Amniotic stem cell (primary cell): ENCODE measurements around the gene ZNF503.

Experiments used
- DNase-seq: peaks from one replicate; lab custom pipeline; 2025; lab: John Stamatoyannopoulos, UW

ZNF503 gene

DNA sequence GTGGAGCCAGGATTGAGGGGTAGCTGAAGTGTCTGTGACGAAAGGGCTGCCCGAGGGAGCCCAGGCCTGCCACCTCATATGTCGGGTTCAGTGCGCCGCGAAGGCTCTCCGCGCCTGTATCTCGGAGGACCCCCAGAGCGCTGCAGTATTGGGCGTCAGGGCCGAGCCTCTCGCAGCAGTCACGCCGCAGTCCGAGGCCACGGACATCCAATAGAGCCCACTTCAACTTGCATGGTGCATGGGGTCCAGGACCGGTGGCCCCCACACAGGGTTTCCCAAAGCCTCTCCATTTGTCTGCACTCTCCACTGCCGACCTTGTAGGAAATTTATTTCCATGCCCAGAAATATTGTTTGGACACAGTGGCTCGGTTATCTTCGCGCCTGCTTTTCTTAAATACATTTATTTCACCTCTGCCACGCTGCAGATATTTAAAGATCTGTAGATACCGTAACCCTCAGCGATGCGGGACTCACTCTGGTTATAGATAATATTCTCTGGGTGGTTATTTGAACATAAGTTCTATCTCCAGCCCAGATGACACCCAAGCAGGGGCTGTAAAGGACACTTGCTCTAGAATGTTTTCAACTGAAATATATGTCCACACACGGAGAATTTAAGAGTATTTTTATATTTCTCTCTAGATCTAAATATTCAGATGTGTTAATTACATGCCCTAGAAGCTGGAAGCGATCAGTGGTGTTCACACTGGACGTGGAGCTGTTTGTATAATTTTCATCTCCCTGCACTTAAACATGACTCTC, 5.1 kb upstream of the ZNF503 start:
- DNase-seq: no peak

DNA sequence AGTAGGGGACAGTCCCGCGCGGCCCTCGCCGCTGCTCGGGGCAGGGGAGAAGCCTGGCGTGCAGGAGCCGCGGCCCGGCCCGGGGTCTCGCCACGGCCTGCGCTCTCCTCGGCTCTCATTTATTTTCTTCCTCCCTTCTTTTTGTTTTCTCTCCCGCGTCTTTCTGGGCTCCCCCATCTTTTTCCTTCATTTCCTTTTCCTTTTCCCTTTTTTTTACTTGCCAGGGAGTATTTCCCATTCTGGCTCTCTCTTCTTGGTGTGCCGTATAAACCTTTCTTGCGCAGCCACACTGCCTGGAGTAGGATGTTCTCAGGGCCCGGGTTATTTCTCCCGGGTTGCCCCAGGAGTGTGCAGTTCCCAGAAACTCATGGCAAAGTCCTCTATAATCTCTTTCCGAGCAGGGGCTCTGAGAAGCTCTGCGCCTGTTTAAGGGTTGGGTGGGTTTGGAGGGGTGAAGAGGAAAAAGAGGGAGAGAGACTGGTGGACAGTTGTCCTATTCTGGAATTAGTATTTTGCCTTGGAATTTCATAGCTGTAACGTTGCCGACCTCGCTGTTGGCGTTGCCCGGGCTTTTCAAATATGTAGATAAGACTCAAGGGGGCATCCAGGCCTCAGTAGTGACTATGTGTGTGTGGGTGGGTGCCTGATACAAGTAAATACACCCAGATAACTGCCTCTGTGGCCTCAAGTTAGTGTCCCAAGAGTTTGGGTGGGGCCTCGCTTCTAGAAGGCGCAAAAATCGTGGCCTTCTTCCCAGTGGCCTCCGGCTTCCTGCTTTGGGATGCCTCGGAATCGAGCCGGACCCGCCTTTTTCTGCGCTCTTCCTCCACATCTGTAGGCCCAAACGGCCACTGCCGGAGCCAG, 4.3 kb upstream of the ZNF503 start:
- DNase-seq: no peak

DNA sequence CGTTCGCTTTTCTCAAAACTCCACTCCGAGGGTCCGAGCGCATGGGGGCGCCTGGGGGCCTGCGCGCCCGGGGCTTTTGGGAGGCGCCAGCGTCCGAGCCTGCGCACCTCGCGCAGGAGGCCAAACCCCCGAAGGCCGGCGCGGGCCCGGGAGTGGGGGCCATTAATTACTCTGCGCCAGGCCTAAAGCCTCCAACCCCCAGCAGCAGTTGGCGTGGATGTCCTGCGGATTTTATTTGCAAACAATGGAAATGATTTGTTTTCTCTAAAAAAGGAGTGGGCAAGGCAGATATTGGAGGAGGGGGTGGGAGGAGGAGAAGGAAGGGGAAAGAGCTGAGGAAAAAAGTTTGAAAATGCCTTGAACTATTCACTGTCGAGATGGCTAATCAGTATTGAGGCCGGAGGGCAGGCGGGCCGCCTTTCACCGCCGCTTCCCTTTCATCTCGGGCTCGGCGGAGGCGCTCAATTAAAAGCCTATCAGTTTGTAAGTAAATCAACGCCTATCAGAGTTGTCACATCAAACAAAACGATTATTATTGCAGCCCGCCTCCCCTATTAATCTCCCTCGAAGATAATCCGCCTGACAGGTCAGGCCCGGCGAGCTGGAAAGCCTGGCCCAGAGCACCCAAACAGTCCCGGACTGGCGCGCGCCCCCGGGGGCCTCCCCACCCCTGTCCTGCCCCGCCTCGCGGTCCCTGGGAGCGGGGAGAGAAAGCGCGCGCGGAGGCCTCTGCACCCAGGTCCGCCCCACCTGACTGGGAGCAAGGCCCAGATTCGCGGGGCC, 3.4 kb upstream of the ZNF503 start:
- DNase-seq: no peak

DNA sequence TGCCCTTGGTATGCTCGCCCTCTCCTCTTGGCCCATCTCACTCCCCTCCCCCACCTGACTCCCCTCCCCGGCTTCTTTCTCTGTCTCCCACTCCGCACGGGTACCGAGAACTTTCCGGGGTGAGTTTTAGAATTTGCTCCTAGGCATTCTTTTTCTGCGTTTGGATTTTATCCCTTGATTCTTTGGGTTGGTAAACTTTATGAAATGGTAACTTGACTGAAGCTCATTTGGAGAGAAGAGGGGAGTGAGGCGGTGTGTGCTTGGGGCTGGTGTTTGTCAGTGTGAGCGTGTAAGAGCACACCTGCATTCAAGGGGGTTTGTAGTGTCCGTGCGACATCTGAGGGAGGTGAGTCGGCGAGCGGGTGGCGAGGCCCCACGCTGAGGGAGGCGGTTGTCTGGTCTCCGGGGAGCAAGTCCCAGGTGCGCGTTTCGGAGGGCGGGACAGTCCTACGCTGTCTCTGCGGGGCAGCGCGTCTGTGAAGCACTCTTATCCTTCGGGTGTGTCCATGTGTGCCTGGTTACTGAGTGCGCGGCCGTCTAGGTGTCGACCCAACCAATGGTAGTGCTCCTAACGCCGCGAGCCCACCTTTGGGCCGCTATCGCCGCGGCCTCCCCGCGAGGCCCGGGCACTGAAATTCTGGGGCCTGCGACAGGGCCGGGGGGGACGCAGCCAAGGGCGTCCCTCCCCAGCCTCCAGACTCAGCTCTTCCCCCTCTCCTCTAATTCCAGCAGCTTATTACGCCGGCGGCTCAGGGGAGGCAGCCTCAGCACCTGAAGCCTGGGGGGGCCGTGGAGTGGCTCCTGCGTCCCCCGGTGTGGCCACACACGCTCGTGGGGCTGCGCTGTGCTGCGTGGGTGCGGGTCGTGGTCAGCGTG, 2.6 kb upstream of the ZNF503 start:
- DNase-seq: no peak

DNA sequence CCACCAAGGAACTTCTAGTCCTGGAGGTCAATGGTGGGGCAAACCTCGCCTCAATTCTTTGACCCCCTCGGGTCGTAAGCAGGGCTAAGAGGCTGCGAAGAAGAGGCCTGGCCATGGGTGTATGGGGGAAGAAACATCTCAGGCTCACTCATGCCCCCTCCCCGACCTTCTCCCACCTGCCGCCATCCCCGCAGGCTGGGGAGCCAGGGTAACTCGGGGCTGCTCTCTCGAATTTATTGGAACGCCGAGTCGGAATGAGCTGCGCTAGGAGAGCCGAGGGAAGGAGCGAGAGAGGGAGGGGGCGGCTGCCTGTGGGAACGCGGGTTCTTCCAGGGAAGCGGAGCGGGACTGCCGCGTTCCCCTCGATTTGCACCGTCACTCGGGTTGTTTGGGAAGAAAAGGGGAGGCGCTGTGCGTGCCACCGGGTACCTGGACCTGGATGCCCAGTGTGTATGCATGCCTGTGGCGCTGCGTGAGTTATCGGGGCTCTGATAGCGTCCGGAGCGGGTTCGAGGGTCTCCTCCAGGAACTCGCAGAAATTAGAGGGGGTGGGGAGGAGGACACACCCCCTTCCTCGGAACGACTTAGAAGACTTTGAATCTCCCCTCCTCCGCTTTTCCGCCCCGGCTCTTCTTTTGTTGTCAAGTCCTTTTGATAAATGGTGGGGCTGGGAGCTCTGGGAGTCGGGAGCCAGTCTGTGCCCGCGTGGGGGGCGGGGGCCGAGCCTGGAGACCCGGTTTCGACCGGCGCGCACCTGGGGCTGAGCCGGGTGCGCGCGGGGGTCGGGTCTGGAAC, 1.8 kb upstream of the ZNF503 start:
- peak; percentile 42 for DNase-seq

DNA sequence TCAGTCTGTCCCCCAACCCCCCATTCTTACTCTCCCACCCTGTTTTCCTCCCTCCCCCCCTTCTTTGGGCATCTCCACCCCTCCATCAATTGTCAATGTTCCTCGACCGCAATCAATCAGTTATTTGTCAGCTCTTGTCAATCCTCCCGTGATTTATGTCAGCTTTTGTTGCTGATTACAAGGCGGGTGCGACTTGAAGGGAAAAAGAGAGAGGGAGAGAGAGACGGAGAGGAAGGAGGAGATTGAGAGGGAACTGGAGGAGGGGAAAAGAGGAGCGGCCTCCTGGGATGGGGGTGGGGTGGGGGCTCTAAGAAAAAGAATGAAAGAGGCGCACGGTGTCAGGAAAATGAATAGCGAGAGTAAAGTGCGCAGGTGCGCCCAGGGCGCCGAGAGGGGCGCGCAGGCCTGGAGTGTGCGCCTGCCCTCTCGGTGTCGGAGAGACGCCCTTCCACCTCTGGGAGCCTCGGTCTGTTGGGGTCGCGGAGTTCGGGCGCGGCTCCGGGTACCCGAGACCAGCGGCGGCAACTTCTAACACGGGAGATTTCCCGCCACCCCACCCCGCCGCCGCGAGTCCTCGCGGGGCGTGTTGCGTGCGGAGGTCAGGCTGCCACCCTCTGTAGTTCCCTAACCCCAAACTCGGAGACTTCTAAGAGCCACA, 1.1 kb upstream of the ZNF503 start:
- no peak for DNase-seq

DNA sequence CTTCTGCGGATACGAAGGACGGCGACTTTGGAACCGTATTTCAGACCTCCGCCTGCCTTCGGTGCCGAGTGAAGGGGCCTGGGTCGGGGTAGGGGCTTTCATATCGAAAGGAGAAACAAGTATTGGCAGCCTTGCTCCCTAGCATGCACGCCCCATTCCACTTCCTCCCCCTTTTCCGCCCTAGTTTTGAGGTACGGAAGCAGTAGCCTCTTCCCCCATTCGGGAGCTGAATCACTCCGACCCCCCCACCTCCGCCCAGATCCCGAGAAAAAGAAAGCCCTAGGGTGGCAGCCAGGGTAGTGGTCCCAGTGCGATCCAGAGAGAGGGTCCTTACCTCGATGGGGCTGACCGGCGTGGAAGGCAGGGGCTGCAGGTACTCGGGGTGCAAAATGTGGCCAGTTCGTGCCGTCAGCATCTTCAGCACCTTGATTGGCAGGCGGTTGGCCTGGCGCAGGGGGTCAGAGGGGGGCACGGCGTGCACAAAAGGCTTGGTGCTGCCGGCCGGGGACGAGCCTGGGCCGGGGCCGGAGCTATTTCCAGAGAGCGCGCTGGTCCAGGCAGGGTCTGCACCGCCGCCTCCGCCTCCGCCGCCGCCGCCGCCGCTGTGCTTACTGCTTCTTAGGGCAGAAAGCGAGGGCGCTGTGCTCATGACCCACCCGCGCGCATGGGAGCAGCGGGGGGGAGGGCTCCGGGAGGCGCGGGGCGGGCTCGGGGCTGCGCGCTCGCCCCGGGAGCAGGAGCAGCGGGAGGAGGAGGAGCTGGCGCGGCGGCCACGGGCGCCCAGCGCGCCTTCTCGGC, 594 bp downstream of the ZNF503 start:
- DNase-seq: peak; percentile 49

DNA sequence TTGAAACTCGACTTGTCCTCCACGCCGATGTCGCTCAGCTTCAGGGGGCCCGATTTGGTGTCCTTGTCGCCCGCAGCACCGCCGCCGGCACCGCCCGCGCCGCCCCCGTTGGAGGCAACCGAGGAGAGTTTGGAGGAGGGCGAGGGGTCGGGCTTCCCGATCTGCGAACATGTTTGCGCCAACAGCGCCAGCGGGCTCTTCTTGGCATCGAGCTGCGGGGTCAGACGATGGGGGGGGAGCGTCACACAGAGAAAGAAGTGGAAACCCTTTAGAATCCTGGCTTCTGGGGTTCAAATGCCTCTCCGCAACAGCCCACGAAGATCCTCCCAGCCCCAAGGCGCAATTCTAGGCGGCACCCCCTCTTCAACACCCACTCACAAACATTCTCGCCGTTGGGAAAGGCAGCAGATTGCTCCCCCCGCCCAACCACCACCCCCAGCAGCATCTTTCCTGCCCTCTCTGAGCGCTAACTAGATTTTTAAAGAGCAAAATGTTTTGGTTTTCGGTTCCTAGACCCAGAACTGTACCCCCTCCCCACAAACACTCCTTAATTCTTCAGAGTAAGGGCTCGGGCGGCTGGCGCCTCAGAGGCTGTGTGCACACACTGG, 1.3 kb downstream of the ZNF503 start:
- DNase-seq: no peak

DNA sequence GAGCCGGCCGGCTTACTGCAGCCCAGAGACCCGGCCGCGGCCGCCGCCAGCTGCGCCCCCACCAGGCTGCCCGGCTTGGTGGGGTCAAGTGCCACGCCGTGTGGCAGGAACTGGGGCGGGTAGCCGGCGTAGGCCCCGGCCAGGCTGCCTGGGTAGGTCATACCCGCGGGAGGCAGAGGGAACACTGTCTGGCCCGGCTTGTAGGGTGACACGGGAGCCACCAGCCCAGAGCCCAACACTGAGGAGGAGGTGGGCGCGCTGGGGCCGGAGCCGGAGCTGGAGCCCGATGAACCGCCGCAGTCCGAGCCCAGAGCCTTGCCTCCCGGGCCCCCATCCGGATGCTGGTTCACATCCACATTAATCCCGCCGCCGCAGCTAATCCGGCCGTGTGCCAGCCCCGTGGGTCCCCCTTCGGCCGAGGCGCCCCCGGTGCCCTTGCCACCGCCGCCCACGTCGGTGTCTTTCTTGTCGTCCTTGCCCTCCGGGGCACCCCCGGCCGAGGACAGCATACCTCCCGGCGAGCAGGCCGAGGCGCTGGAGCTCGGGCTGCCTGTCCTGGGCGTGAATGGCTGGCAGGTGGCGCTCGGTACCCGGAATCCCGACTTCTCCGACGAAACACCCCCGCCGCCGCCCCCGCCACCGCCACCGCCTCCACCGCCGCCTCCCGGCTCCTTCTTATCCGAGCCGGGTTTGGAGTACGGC, 2.0 kb downstream of the ZNF503 start:
- no peak for DNase-seq

DNA sequence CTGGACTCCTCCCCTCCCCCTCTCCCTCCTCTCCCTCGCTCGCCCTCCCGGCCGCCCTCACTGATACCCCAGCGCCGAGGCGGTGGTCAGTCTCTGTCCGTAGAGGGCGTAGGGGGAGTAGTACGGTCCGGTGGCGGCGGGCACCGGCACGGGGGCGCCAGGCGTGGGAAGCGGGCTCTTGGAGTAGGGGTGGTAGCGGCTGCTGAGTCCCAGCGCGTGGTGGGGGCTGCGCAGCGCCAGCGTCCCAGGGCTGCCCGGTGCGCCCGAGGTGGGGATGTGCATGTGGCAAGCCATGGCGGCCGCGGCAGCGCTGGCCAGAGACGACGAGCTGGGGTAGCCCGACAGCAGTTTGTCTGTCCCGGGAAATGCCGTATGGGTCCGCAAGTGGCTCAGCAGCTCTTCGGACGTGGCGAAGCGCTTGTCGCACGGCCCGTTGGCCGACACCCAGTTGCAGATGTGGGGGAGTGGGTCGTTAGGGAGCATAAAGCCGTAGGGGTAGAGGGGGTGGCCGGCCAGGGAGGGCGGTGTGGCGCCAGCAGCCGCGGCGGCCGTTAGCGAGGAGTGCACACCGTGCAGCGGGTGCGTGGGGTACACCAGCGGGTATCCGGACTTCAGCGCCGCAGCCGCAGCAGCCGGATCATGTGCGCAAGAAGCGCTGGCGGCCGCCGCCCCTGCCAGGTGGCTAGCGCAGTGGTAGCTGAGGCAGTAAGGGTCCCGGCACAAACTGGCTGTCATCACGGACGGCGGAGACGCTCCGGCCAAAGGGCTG, 2.7 kb downstream of the ZNF503 start:
- DNase-seq: no peak

DNA sequence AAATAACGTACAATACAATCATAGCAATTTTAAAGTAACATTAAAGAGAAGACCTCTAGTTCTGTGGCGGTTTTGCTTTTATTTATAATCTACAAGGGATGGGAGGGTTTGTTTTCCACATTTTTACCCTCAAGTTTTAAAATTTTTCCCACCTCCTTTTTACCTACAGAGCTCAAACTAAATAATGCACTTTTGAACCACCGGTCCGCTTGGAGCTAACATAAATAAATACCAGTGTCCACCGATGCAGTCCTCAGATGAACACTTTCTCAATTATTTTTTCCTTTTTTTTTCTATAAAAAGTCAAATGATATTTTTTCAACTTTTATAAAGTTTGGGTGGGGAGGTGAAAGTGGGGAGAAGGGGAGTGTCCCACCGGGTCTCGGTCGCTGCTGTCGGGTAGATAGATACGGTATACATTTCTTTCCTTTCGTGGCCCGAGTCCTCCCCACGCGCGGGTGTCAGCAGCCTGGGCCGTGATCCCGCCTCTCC, 3.3 kb downstream of the ZNF503 start:
- no peak for DNase-seq

DNA sequence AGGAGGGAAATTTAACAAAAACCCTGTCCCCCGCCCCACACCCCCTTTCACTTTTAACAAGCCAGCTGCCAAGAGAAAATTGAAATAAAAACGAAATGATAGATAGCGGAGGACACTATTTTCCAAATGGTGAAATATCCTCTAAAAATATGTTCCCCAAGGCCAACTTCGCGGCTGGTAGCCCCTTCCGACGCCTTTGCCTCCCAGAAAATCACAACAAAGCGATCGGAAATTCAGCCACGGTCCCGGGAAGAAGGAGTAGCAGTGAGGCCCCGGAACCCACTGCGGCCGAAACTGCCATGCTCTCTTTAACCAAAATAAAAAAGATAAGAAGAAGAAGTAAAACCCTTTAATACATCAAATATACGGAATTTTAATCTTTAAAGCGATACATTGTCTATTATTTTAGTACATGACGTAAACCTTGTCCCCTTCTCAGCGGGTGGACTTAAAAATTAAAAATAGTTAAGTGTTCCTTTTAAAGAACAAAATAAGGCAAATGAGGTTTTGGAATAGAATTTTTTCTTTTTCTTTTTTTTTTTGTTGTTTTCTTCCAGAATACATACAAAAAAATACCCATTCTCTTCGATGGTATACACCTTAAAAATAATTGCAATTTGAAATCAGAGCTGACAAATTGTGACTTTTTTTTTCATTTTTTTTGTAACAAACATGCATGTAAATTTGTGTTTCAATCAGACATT, 3.9 kb downstream of the ZNF503 start:
- DNase-seq: no peak

DNA sequence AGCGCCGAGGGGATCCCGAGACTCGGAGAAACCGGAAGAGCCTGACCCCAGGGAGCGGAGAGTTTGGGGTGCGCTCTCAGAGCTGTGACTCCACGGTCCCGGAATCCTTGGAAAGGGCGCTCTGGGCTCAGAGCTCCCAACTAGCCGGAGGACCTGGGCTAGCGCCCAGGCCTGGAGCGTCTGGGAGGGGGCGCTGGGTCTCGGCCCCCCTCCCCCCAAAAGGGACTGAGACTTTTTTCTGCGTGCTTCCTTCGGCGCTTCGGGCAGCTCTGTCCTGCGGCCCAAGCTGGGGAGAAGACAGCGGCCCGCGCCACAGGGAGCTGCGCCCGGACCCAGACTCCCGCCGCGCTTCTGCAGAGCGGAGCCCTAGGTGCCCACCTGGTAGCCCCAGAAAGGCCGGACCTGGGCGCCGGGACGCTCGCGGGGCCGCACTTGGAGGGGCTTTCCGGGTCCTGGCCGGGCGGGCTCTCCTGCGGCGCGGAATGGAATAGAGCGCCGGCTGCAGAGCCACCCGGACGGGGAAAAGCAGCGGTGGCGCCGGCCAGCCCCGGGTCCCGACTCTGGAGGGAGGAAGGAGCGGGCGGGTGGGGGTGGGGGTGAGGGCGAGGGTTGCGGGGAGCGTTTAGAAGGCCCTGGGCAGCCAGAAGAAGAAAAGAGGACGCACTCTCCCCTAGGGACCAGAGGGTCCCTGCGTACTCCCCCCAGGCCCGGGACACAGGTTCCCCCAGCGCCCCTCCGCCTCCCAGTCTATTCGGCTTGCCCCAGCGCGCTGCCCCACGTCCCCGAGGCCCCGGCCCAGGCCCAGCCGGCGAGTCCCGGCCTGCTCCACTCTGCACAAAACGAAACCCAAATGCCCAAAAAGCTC, 4.7 kb downstream of the ZNF503 start:
- no peak for DNase-seq

DNA sequence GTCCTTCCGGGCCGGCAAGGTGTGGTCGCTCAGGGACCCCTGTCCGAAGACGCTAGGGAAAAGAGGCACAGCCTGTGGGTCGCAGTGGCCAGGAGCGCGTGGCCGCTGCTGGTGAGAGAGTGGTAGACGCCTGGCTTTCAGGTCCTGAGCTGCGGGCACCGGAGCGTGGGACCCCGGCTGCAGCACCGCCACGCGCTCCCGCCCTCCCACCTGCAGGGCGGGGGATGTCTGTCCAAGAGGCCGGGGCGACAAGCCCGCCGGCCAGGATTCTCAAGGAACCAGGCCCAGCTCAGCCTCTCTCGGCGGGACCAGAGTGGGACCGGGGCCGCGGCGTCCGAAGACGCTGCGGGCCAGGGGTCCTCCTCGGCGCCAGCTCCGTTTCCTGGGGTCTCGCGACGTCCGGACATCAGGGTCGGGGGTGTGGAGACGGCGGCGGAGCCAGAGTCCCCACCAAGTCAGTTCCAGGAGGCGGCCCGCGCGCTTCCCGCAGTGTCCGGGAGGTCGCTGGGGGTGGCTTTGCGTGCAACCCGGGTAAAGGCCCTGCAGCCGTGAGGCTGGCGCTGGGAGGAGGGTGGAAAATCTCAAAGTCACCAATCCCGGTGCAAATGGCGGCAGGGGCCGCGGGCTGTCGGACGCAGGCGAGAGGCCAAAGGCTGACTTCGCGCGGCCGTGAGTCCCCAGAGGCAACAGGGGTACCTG, 5.5 kb downstream of the ZNF503 start:
- no peak for DNase-seq
